Astrocyte (in vitro differentiated cells and primary cell): ENCODE data around the gene SPNS3.

ENCODE experiments used
- CTCF ChIP-seq: IDR thresholded peaks from 2 replicates; pipeline ENCODE4 v1.5.1; 2011; ENCODE audit warnings: low read depth, mild to moderate bottlenecking, inconsistent platforms, low read length, moderate library complexity; ENCODE audit not compliant: insufficient read depth
- EZH2 ChIP-seq: IDR thresholded peaks from 2 replicates; pipeline ENCODE4 v1.6.1; 2012; ENCODE audit warnings: mild to moderate bottlenecking, low read length, inconsistent platforms; ENCODE audit not compliant: insufficient read depth

DNA sequence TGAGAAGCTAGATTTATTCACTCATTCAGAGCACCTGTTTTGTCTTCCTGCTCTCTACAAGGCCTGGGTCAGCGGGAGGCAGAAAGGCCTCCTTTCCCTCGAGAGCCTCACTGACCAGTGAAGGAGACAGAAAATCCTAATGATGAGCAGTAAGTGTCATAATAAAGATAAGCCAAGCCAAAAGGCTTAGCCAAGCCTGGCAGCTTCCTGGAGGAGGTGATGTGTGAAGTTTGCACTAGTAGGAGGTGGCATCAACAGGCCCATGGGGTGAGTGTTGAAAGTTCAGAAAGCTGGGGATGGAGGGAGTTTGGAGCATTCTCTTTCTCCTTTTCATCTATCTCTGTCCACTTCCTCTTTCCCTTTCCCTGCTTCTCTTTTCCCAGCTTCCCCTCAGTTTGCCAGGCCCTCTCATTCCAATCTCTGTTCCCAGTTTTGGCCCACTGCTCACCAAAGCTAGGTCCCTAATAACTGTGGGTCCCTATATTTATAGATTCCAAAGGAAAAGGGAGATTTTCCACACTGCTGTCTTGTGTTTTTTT is 16.5 kb upstream of the SPNS3 start:
- TF ChIP-seq CTCF (no peak), EZH2 (no peak)
